Myocyte (in vitro differentiated cells): ENCODE measurements around the gene HPS6. TPM values are rescaled to one million over a fixed set of nuclear protein-coding genes. Genes with fewer than 3 reads are reported as not detected.

ENCODE experiments used
- total RNA-seq: library from RNA; depleted of rRNA; stranded (reverse); fragments of >200 nt; gene quantifications from 2 replicates; pipeline ENCODE4 v1.2.3, GENCODE V29; 2014

HPS6 gene
- total RNA-seq, 1 donor from 2014 or later: 37.8 TPM

Other genes starting within 250 kb of the HPS6 start
- 77.9 and 89.4 TPM in 2 replicates for gene OGA, start 246.9 kb upstream of the HPS6 start, total RNA-seq
- 0.45 and 0.83 TPM in 2 replicates for gene KCNIP2, start 221.5 kb upstream of the HPS6 start, total RNA-seq
- gene ARMH3, start 9.2 kb upstream of the HPS6 start, total RNA-seq: 7.4 and 7.6 TPM in 2 replicates
- gene LDB1, start 55.0 kb downstream of the HPS6 start, total RNA-seq: 39.1 and 42.2 TPM in 2 replicates
- 18.4 and 18.8 TPM in 2 replicates for gene PPRC1, start 67.7 kb downstream of the HPS6 start, total RNA-seq
- gene NOLC1, start 87.0 kb downstream of the HPS6 start, total RNA-seq: 53.4 and 75.6 TPM in 2 replicates
- 5.0 and 5.6 TPM in 2 replicates for gene ELOVL3, start 160.9 kb downstream of the HPS6 start, total RNA-seq
- 11.6 and 18.1 TPM in 2 replicates for gene PITX3, start 176.2 kb downstream of the HPS6 start, total RNA-seq
- gene GBF1, start 180.2 kb downstream of the HPS6 start, total RNA-seq: 62.8 and 63.6 TPM in 2 replicates